K562 (cell line): ENCODE data around the gene PTCRA. TPM values are rescaled to one million over a fixed set of nuclear protein-coding genes. Genes with fewer than 3 reads are reported as not detected.

Experiments used
- ATAC-seq: fragments of 200-7000 bp; cut with Tn5 transposase; 3 replicates; pipeline ENCODE4 v1.9.1; 2020; ENCODE audit warnings: moderate library complexity
- BruUV-seq: library from RNA; stranded (reverse); fragments of 400-500 nt; replicated peaks from 2 replicates; lab custom pipeline; 2021; lab: Mats Ljungman, UMichigan
- CTCF ChIA-PET: fragments of 300-600 bp; formaldehyde crosslinking; extraction: SDS; loops from one replicate; lab custom pipeline; 2021; ENCODE audit warnings: low intra/inter-chr PET ratio; lab: Yijun Ruan, JAX
- POLR2A ChIA-PET: fragments of 300-600, 350-650 bp; sonication (Branson Sonifier 250); formaldehyde crosslinking; extraction: SDS; loops from one replicate; lab custom pipeline; 2021; ENCODE audit warnings: antibody characterized with exemption, inconsistent platforms; lab: Yijun Ruan, JAX
- DNase-seq, 4 experiments: peaks; one replicate each; pipeline versions ENCODE4 v3.0.0 to v3.0.0-alpha.2; 2011 to 2018; ENCODE audit warnings: low spot score in 3 of 4, mixed read lengths in 3 of 4; ENCODE audit errors: extremely low read depth in 1 of 4
- FAIRE-seq: peaks from 2 replicates; lab custom pipeline; 2011; peaks lifted over from hg19 to GRCh38; lab: Jason Lieb, UNC
- H2AFZ ChIP-seq: 2 replicates; pipeline ENCODE4 v1.6.0; 2011; ENCODE audit warnings: low read depth, low read length, control low read depth, inconsistent platforms
- H3K27ac ChIP-seq: fragments of 200-600 bp; 3 replicates; pipeline ENCODE4 v1.8.0; 2011; ENCODE audit warnings: low read depth, mild to moderate bottlenecking, control low read depth, inconsistent platforms, low read length, moderate library complexity, mixed read lengths; ENCODE audit errors: extremely low read depth
- H3K27me3 ChIP-seq, 2 experiments: fragments of 300-600 bp in 1 of 2; 2 replicates in 1 of 2; 3 replicates in 1 of 2; pipeline versions ENCODE4 v1.6.0 to v1.8.0; 2011; ENCODE audit warnings: inconsistent platforms in 2 of 2, low read length in 2 of 2, mild to moderate bottlenecking in 1 of 2, mixed read lengths in 1 of 2, moderate library complexity in 1 of 2; ENCODE audit not compliant: control insufficient read depth in 2 of 2, insufficient read depth in 2 of 2
- H3K36me3 ChIP-seq: fragments of 300-600 bp; 3 replicates; pipeline ENCODE4 v1.8.0; 2011; ENCODE audit warnings: mild to moderate bottlenecking, low read length, inconsistent platforms; ENCODE audit not compliant: control insufficient read depth, insufficient read depth
- H3K4me1 ChIP-seq, 2 experiments: fragments of 200-600 bp in 1 of 2; replicated peaks in 1 of 2; 2 replicates in 1 of 2; 3 replicates in 1 of 2; pipeline versions ENCODE4 v1.5.1 to v1.8.0; 2011; ENCODE audit warnings: inconsistent platforms in 2 of 2, low read length in 2 of 2, mild to moderate bottlenecking in 1 of 2, mixed read lengths in 1 of 2, moderate library complexity in 1 of 2; ENCODE audit not compliant: control insufficient read depth in 2 of 2, insufficient read depth in 2 of 2
- H3K4me2 ChIP-seq: 2 replicates; pipeline ENCODE4 v1.6.1; 2011; ENCODE audit warnings: low read length, control low read depth, inconsistent platforms, mixed read lengths; ENCODE audit not compliant: insufficient read depth
- H3K4me3 ChIP-seq: fragments of 200-600 bp; sonication (generic), shearing (Covaris generic); 2 replicates; pipeline ENCODE4 v1.5.1; 2016; ENCODE audit warnings: control low read depth, inconsistent platforms
- H3K79me2 ChIP-seq: fragments of 200-600 bp; 3 replicates; pipeline ENCODE4 v1.8.0; 2011; ENCODE audit warnings: low read length, inconsistent platforms; ENCODE audit not compliant: control insufficient read depth, insufficient read depth
- H3K9ac ChIP-seq, 2 experiments: 2 replicates each; pipeline versions ENCODE4 v1.6.0 to v1.6.1; 2011; ENCODE audit warnings: low read depth in 2 of 2, low read length in 2 of 2, control low read depth in 1 of 2, inconsistent platforms in 1 of 2, mild to moderate bottlenecking in 1 of 2, mixed read lengths in 1 of 2; ENCODE audit not compliant: insufficient read depth in 1 of 2
- H3K9me1 ChIP-seq: one replicate; pipeline ENCODE4 v1.6.0; 2011; ENCODE audit warnings: inconsistent platforms, mild to moderate bottlenecking, low read length, moderate library complexity; ENCODE audit not compliant: control insufficient read depth, insufficient read depth
- H3K9me3 ChIP-seq: replicated peaks from 2 replicates; pipeline ENCODE4 v1.5.1; 2011; ENCODE audit warnings: low read depth, low read length, inconsistent platforms; ENCODE audit not compliant: control insufficient read depth, insufficient read depth
- H4K20me1 ChIP-seq: replicated peaks from 2 replicates; pipeline ENCODE4 v1.6.1; 2011; ENCODE audit warnings: low read length, inconsistent platforms, mixed read lengths; ENCODE audit not compliant: control insufficient read depth, insufficient read depth
- C11orf30 ChIP-seq: fragments of 450-650 bp; IDR thresholded peaks from 2 replicates; pipeline ENCODE4 v1.6.1; 2016; ENCODE audit warnings: low read depth, mild to moderate bottlenecking
- E2F5 ChIP-seq: sonication (generic); formaldehyde crosslinking; IDR thresholded peaks from 2 replicates; pipeline ENCODE4 v1.8.0; 2022; ENCODE audit warnings: mild to moderate bottlenecking, missing genetic modification reagents
- ELF1 ChIP-seq: fragments of 200-800 bp; sonication (Bioruptor generic); IDR thresholded peaks from 2 replicates; pipeline ENCODE4 v1.6.1; 2016; ENCODE audit warnings: missing genetic modification characterization, missing compliant biosample characterization
- HMBOX1 ChIP-seq: sonication (generic); IDR thresholded peaks from 2 replicates; pipeline ENCODE4 v1.6.1; 2016
- HNRNPH1 ChIP-seq: fragments of 200-400 bp; formaldehyde crosslinking; optimal IDR thresholded peaks from 2 replicates; pipeline ENCODE3; 2017; ENCODE audit warnings: low read depth, mild to moderate bottlenecking, low read length, moderate library complexity
- KDM2B ChIP-seq: fragments of 250-450 bp; sonication (Bioruptor Pico); IDR thresholded peaks from 2 replicates; pipeline ENCODE4 v1.8.0; 2021; ENCODE audit warnings: mild to moderate bottlenecking, moderate library complexity
- RBFOX2 ChIP-seq: fragments of 200-400 bp; formaldehyde crosslinking; IDR thresholded peaks from 2 replicates; pipeline ENCODE4 v1.6.1; 2017; ENCODE audit warnings: low read depth, mild to moderate bottlenecking, low read length, moderate library complexity
- SMARCA5 ChIP-seq: fragments of 450-650 bp; IDR thresholded peaks from 2 replicates; pipeline ENCODE4 v1.6.1; 2016
- ZNF57 ChIP-seq: fragments of 450-650 bp; formaldehyde crosslinking; IDR thresholded peaks from 2 replicates; pipeline ENCODE4 v1.4.0; 2020; ENCODE audit warnings: mild to moderate bottlenecking, moderate library complexity
- WGBS: fragments of 100-300 bp; shearing (Covaris generic); methylation state at CpG from one replicate; pipeline ENCODE4 v1.1.6; 2016; ENCODE audit warnings: low coverage, mixed read lengths; ENCODE audit not compliant: insufficient coverage; ENCODE audit errors: missing lambda C conversion rate; 5-methylcytosine and 5-hydroxymethylcytosine counted together
- in situ Hi-C: fragments of 300-500 bp; cut with MboI; formaldehyde crosslinking; loops from 4 replicates; pipeline ENCODE4 v1.15.0; 2018; ENCODE audit warnings: inconsistent platforms, mixed read lengths
- intact Hi-C: fragments of 100-400 bp; cut with micrococcal nuclease; formaldehyde crosslinking; loops from 2 replicates; pipeline ENCODE4 v1.14.2; 2022
- polyA plus RNA-seq, 8 experiments: library from polyadenylated mRNA; depleted of rRNA in 4 of 8; stranded (reverse) in 5 of 8; unstranded in 3 of 8; fragments of >200 nt; fragmentation: Nextera tagmentation in 2 of 8; fragmentation: Illumina TruSeq in 1 of 8; extraction: Ambion mirVana in 2 of 8; extraction: Trizol in 1 of 8; gene quantifications; 2 replicates each; pipeline versions ENCODE4 v1.2.1 to v1.2.3, GENCODE V29; 2011 to 2014; ENCODE audit warnings: inconsistent platforms in 1 of 8, missing spikeins in 1 of 8
- total RNA-seq, 7 experiments: library from RNA; depleted of rRNA in 6 of 7; stranded (reverse); fragments of >200 nt in 6 of 7; fragmentation: Illumina TruSeq in 2 of 7; extraction: Trizol in 2 of 7; gene quantifications; 2 replicates each; pipeline versions ENCODE4 v1.2.1 to v1.2.3, GENCODE V29; 2011 to 2021; ENCODE audit warnings: low replicate concordance in 1 of 7
- TF ChIP-seq, protein P1 (sequence below): fragments of 450-650 bp; IDR thresholded peaks from 2 replicates; pipeline ENCODE4 v1.7.1; 2018; ENCODE audit warnings: mild to moderate bottlenecking, low read depth; ENCODE audit not compliant: partially characterized antibody
- TF ChIP-seq, protein P2 (sequence below): fragments of 200-800 bp; sonication (Bioruptor generic); IDR thresholded peaks from 2 replicates; pipeline ENCODE4 v1.6.1; 2017; ENCODE audit warnings: missing genetic modification characterization, missing compliant biosample characterization

Gene PTCRA
- total and polyA plus RNA-seq, 9 of the 15 experiments (the other 6 are each of a cell fraction or from before 2014, with no cell fraction given) = 0.21 TPM; not detected in 8

DNA sequence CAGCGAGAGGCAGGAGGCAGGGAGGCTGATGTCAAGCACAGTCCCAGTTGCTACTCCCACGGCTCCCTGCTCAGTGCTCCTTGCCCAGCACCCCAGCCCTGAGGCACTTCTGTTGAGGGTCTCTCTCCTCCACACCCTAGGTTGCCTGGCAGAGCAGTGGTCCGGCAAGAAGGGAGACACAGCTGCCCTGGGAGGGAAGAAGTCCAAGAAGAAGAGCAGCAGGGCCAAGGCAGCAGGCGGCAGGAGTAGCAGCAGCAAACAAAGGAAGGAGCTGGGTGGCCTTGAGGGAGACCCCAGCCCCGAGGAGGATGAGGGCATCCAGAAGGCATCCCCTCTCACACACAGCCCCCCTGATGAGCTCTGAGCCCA is 22.6 kb downstream of the PTCRA start (continued):
- TF ChIP-seq, protein P1, sequence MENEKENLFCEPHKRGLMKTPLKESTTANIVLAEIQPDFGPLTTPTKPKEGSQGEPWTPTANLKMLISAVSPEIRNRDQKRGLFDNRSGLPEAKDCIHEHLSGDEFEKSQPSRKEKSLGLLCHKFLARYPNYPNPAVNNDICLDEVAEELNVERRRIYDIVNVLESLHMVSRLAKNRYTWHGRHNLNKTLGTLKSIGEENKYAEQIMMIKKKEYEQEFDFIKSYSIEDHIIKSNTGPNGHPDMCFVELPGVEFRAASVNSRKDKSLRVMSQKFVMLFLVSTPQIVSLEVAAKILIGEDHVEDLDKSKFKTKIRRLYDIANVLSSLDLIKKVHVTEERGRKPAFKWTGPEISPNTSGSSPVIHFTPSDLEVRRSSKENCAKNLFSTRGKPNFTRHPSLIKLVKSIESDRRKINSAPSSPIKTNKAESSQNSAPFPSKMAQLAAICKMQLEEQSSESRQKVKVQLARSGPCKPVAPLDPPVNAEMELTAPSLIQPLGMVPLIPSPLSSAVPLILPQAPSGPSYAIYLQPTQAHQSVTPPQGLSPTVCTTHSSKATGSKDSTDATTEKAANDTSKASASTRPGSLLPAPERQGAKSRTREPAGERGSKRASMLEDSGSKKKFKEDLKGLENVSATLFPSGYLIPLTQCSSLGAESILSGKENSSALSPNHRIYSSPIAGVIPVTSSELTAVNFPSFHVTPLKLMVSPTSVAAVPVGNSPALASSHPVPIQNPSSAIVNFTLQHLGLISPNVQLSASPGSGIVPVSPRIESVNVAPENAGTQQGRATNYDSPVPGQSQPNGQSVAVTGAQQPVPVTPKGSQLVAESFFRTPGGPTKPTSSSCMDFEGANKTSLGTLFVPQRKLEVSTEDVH = no peak
- TF ChIP-seq ELF1 (tag) (no peak), HNRNPH1 (no peak), HMBOX1 (no peak)

DNA sequence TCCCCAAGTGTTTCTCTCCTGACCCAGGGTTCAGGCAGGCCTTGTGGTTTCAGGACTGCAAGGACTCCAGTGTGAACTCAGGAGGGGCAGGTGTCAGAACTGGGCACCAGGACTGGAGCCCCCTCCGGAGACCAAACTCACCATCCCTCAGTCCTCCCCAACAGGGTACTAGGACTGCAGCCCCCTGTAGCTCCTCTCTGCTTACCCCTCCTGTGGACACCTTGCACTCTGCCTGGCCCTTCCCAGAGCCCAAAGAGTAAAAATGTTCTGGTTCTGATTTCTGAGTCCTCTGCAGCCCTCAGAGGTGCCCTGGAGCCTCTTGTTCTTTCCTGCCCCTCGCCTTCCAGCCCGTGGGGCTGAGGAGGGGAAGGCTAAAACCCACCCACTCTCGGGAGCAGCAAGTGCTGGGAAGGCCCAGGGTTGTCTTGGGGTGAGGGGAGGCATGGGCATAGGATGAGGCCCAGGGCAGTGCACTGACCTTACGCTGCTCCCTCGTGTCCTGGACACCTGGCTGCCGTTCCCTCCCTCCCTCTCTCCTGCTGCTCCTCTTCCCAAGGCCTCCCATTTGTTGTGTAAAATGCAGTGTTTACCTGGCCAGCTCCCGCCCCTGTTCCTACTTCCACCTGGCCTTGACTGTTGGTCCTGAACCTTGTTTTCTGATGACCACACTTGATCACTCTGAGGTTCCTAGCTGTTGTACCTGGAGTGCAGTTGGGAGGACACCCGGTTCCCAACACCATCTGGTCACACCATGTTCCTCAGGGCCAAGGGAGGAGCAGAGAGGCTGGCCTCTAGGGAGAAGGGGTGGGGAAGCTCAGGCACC is 23.3 kb downstream of the PTCRA start:
- peaks cover 3% of the 10 kb centered on the region; the same call in 1 of the 3 replicates for H3K79me2 ChIP-seq
- no peak overlapping the region for H2AFZ ChIP-seq
- ATAC-seq (peak; percentile 38), FAIRE-seq (no peak), DNase-seq (peak in 2 of 4 experiments; percentile 12 to 20)
- H3K9me1 ChIP-seq = no peaks in the 10 kb centered on the region
- H4K20me1 ChIP-seq = no peaks in the 10 kb centered on the region; the same call in 1 of the 2 replicates
- no peak overlapping the region for H3K4me2 ChIP-seq
- H3K27ac ChIP-seq = no peak overlapping the region; the same call in 2 of the 3 replicates
- 80% methylated on average over 9 of the region's 9 CpGs for WGBS
- intact Hi-C loops (no loop called here), in situ Hi-C loops (no loop called here)
- H3K4me3 ChIP-seq = no peak overlapping the region
- H3K27me3 ChIP-seq = no peaks in the 10 kb centered on the region
- ChIA-PET CTCF (no interaction called here), POLR2A (interaction anchor here (0.5 to 2.8 kb wide), 5 partner anchors 9 to 639 kb away, joined by 3 to 30 read pairs (median 3); partner anchors contain the start of gene CNPY3)
- no peaks in the 10 kb centered on the region for H3K9me3 ChIP-seq
- H3K36me3 ChIP-seq = peaks cover 64% of the 10 kb centered on the region
- H3K4me1 ChIP-seq = no peaks in the 10 kb centered on the region
- BruUV-seq = no TSS peak
- TF ChIP-seq C11orf30 = no peak
- no peak for TF ChIP-seq KDM2B (CRISPR knock-in tag)
- no peak for TF ChIP-seq ZNF57 (CRISPR knock-in tag)
- no peak for TF ChIP-seq SMARCA5
- TF ChIP-seq, protein P2, sequence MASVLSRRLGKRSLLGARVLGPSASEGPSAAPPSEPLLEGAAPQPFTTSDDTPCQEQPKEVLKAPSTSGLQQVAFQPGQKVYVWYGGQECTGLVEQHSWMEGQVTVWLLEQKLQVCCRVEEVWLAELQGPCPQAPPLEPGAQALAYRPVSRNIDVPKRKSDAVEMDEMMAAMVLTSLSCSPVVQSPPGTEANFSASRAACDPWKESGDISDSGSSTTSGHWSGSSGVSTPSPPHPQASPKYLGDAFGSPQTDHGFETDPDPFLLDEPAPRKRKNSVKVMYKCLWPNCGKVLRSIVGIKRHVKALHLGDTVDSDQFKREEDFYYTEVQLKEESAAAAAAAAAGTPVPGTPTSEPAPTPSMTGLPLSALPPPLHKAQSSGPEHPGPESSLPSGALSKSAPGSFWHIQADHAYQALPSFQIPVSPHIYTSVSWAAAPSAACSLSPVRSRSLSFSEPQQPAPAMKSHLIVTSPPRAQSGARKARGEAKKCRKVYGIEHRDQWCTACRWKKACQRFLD (CRISPR knock-in tag) = no peak
- TF ChIP-seq RBFOX2 = peak; percentile 20; the same call in 1 of the 2 replicates
- TF ChIP-seq E2F5 (CRISPR knock-in tag) = no peak
- H3K9ac ChIP-seq = peak overlapping the region in 1 of 2 experiments; percentile 56; a peak in 2 of 4 replicates
